Muscle layer of colon (tissue), 2 donors: ENCODE results near the gene HNRNPH3.

Experiments used
- H3K27ac ChIP-seq: one replicate; pipeline ENCODE4 v1.7.0; 2013; ENCODE audit warnings: low read depth, mild to moderate bottlenecking, low read length, moderate library complexity
- H3K27me3 ChIP-seq, 2 donors: one replicate each; pipeline ENCODE4 v1.7.0; 2013; ENCODE audit warnings: low read length in 2 of 2, mild to moderate bottlenecking in 2 of 2; ENCODE audit not compliant: insufficient read depth in 2 of 2, control insufficient read depth in 1 of 2
- H3K36me3 ChIP-seq: one replicate; pipeline ENCODE4 v1.7.0; 2013; ENCODE audit warnings: mild to moderate bottlenecking, low read length; ENCODE audit not compliant: insufficient read depth
- H3K4me1 ChIP-seq: one replicate; pipeline ENCODE4 v1.7.0; 2013; ENCODE audit warnings: mild to moderate bottlenecking, low read length; ENCODE audit not compliant: insufficient read depth
- H3K4me3 ChIP-seq, 2 donors: one replicate each; pipeline ENCODE4 v1.7.0; 2013; ENCODE audit warnings: low read length in 2 of 2, low read depth in 1 of 2, mild to moderate bottlenecking in 1 of 2, moderate library complexity in 1 of 2
- H3K9ac ChIP-seq: one replicate; pipeline ENCODE4 v1.7.0; 2013; ENCODE audit warnings: low read length
- H3K9me3 ChIP-seq: one replicate; pipeline ENCODE4 v1.7.0; 2013; ENCODE audit warnings: mild to moderate bottlenecking, low read length
- donor health status: abdominal sarcoma.
- donor health status: Adenocarcinoma of cecum.

HNRNPH3 gene

DNA sequence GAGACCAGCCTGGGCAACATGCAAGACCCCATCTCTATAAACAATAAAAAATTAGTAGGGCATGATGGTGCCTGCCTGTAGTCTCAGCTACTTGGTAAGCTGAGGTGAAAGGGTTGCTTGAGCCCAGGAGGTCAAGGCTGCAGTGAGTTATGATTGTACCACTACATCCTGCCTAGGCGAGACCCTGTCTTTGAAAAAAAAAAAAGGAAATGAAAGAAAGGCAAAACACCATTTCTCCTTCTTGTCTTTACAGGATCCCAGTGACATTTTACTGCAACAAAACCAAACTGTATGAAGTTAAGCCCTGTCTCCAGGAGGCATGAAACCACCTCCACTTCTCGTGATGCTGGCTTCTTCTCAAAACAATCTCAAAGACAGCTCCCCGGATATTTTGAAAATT is 30.7 kb downstream of the HNRNPH3 start:
- H3K4me3 ChIP-seq: no peak overlapping the region
- no peaks in the 10 kb centered on the region for H3K27me3 ChIP-seq
- no peaks in the 10 kb centered on the region for H3K4me1 ChIP-seq
- no peaks in the 10 kb centered on the region for H3K9me3 ChIP-seq
- H3K9ac ChIP-seq: no peak overlapping the region
- H3K27ac ChIP-seq: no peak overlapping the region
- peaks cover 28% of the 10 kb centered on the region for H3K36me3 ChIP-seq

DNA sequence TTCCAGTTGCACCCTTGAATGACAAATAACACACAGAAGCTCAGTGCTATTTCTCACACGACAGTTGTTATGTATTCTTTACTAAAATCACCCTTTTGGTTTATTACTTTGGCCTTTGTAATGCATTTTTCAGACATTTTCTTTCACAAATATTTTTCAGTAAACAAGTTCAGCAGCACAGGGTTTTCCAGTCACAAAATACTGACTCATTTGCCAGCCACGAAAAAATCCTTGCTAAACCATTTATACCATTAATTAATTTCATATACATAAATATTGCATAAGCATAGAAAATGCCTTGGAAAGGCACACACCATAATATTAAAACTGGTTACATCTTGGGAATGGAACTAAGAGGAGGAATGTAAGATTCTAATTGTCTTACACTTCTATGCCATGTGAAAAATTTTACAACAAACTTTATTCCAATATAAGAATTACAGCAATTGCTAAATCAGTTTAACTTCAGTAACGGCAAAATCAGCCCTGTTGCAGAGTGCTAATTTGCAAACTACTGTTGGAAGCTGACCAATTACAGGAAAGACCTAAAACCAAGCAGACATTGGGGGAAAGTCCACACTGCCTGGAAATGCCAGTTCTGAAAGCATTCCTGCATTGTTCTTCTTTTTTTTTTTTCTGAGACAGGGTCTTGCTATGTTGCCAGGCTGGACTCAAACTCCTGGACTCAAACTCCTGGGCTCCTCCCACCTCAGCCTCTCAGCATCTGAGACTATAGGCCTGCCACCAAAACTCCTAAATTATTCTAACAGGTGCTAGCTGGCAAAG is 32.4 kb downstream of the HNRNPH3 start:
- Histone ChIP-seq H3K27ac (no peak overlapping the region), H3K4me1 (no peaks in the 10 kb centered on the region), H3K4me3 (no peak overlapping the region), H3K9ac (no peak overlapping the region), H3K36me3 (peaks cover 28% of the 10 kb centered on the region), H3K27me3 (no peaks in the 10 kb centered on the region), H3K9me3 (no peaks in the 10 kb centered on the region)

GRCh38 chr10:68365611-68366010 is 33.7 kb downstream of the HNRNPH3 start:
- Histone ChIP-seq H3K27ac (no peak overlapping the region), H3K4me1 (no peaks in the 10 kb centered on the region), H3K9me3 (no peaks in the 10 kb centered on the region), H3K9ac (no peak overlapping the region), H3K36me3 (peaks cover 28% of the 10 kb centered on the region), H3K4me3 (no peak overlapping the region), H3K27me3 (no peaks in the 10 kb centered on the region)

GRCh38 chr10:68366600-68366999 is 34.7 kb downstream of the HNRNPH3 start:
- H3K4me1 ChIP-seq: no peaks in the 10 kb centered on the region
- H3K36me3 ChIP-seq: peaks cover 28% of the 10 kb centered on the region
- H3K27me3 ChIP-seq: no peaks in the 10 kb centered on the region
- H3K4me3 ChIP-seq: no peak overlapping the region
- no peak overlapping the region for H3K9ac ChIP-seq
- no peak overlapping the region for H3K27ac ChIP-seq
- H3K9me3 ChIP-seq: no peaks in the 10 kb centered on the region

GRCh38 chr10:68367121-68367520 is 35.3 kb downstream of the HNRNPH3 start:
- no peaks in the 10 kb centered on the region for H3K27me3 ChIP-seq
- H3K4me3 ChIP-seq: no peak overlapping the region
- H3K4me1 ChIP-seq: no peaks in the 10 kb centered on the region
- H3K27ac ChIP-seq: no peak overlapping the region
- H3K9me3 ChIP-seq: no peaks in the 10 kb centered on the region
- H3K36me3 ChIP-seq: peaks cover 33% of the 10 kb centered on the region
- no peak overlapping the region for H3K9ac ChIP-seq

GRCh38 chr10:68371604-68372003 is 39.7 kb downstream of the HNRNPH3 start:
- Histone ChIP-seq H3K4me3 (no peak overlapping the region), H3K9me3 (no peaks in the 10 kb centered on the region), H3K36me3 (peaks cover 29% of the 10 kb centered on the region), H3K27ac (no peak overlapping the region), H3K4me1 (no peaks in the 10 kb centered on the region), H3K9ac (no peak overlapping the region), H3K27me3 (no peaks in the 10 kb centered on the region)

DNA sequence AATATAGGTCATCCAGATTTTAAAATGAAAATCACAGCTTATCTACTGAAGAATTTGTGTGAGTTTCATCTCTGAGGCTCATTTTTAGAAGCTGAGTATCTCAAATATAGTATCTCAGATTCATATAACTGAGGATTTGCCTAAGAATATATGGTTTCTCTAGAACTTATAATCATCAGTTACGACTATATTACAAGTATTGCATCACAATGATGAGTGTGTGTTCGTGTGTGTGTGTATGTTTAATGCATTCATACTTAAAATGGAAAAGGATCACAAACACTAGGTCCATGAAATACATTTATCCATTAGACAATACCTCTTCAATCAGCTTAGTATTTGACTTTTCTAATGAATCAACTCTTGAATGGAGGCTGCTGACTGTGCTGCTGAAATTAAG is 53.9 kb downstream of the HNRNPH3 start:
- no peaks in the 10 kb centered on the region for H3K27me3 ChIP-seq
- H3K9ac ChIP-seq: no peak overlapping the region
- no peak overlapping the region for H3K27ac ChIP-seq
- H3K9me3 ChIP-seq: no peaks in the 10 kb centered on the region
- H3K4me1 ChIP-seq: no peaks in the 10 kb centered on the region
- H3K36me3 ChIP-seq: peaks cover 45% of the 10 kb centered on the region
- H3K4me3 ChIP-seq: no peak overlapping the region
